ENCODE data around the gene MMRN2.
A peak's percentile ranks its signal among the peaks of the same experiment; 100 is the strongest.

The MMRN2 gene

DNA sequence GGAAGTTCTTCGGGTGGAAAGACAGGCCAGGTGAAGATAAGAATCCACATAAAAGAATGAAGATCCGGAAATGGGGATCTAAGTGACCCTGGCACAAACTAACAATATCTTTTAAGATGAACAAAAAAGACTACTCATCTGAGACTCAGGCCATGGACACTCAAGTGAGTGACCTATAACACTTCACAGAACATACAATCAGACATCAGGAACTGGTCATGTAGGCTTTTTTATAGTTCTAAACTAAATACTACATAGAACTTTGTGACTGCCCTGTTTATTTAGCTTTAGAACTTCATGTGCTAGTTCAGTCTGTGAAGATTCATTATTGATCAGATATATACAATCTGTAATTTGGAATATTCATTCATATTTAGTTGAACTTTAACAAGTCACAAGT is 52.8 kb downstream of the MMRN2 start (continued):
- TF ChIP-seq CSRNP3 (CRISPR knock-in tag; IDR thresholded peaks at IDR 0.05): no peak
- no peak for TF ChIP-seq ZNF8 (CRISPR knock-in tag; IDR thresholded peaks at IDR 0.05)

DNA sequence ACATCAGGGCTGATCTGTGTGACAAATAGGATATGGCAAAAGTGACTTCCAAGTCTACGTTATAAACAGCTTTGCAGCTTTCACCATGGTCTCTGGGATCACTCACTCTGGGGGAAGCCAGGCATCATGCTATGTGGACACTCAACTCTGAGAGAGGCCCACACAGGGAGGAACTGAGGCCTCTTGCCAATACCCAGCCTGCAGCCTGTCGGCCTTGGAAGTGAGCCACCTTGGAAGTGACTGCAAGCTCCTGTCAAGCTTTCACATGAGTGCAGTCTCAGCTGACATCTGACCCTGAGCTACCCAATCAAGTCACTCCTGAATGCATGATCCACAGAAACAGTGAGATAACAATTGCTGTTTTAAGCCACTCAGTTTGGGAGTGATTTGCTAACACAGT is 56.5 kb downstream of the MMRN2 start:
- no peak for ATAC-seq
- TF ChIP-seq BACH2 (CRISPR knock-in tag; IDR thresholded peaks at IDR 0.05; ENCODE audit: borderline replicate concordance) (no peak), CSDC2 (CRISPR knock-in tag; IDR thresholded peaks at IDR 0.05) (no peak), ZC3H10 (CRISPR knock-in tag; IDR thresholded peaks at IDR 0.05) (no peak), ARNTL (CRISPR knock-in tag; IDR thresholded peaks at IDR 0.05; ENCODE audit: borderline replicate concordance, low read depth) (no peak), ESRRG (CRISPR knock-in tag; IDR thresholded peaks at IDR 0.05) (no peak), ISL1 (CRISPR knock-in tag; IDR thresholded peaks at IDR 0.05) (no peak), PPARA (CRISPR knock-in tag; IDR thresholded peaks at IDR 0.05; ENCODE audit: borderline replicate concordance) (no peak), ZNF8 (CRISPR knock-in tag; IDR thresholded peaks at IDR 0.05) (no peak)
- TF ChIP-seq, protein P1, sequence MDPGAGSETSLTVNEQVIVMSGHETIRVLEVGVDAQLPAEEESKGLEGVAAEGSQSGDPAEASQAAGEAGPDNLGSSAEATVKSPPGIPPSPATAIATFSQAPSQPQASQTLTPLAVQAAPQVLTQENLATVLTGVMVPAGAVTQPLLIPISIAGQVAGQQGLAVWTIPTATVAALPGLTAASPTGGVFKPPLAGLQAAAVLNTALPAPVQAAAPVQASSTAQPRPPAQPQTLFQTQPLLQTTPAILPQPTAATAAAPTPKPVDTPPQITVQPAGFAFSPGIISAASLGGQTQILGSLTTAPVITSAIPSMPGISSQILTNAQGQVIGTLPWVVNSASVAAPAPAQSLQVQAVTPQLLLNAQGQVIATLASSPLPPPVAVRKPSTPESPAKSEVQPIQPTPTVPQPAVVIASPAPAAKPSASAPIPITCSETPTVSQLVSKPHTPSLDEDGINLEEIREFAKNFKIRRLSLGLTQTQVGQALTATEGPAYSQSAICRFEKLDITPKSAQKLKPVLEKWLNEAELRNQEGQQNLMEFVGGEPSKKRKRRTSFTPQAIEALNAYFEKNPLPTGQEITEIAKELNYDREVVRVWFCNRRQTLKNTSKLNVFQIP (CRISPR knock-in tag; IDR thresholded peaks at IDR 0.05; ENCODE audit: borderline replicate concordance, low read depth): no peak

GRCh38 chr10:86899670-86900276 is 57.6 kb downstream of the MMRN2 start:
- ATAC-seq: peak; percentile 94
- TF ChIP-seq ESRRG (CRISPR knock-in tag; IDR thresholded peaks at IDR 0.05) (no peak), GLIS3 (CRISPR knock-in tag; IDR thresholded peaks at IDR 0.05) (no peak), SNAI2 (CRISPR knock-in tag; IDR thresholded peaks at IDR 0.05) (no peak), ZFP30 (CRISPR knock-in tag; IDR thresholded peaks at IDR 0.05) (no peak), PATZ1 (CRISPR knock-in tag; IDR thresholded peaks at IDR 0.05; ENCODE audit: borderline replicate concordance) (no peak), ZFP3 (CRISPR knock-in tag; IDR thresholded peaks at IDR 0.05) (no peak), RARB (CRISPR knock-in tag; IDR thresholded peaks at IDR 0.05) (no peak), TOX (CRISPR knock-in tag; IDR thresholded peaks at IDR 0.05; ENCODE audit: borderline replicate concordance) (no peak), ZNF70 (CRISPR knock-in tag; IDR thresholded peaks at IDR 0.05) (no peak), ZNF565 (CRISPR knock-in tag; conservative IDR thresholded peaks at IDR 0.05; ENCODE audit: low read depth) (no peak), TCF4 (CRISPR knock-in tag; IDR thresholded peaks at IDR 0.05; ENCODE audit: borderline replicate concordance) (no peak), CSRNP3 (CRISPR knock-in tag; IDR thresholded peaks at IDR 0.05) (no peak), PPARA (CRISPR knock-in tag; IDR thresholded peaks at IDR 0.05; ENCODE audit: borderline replicate concordance) (no peak), OSR1 (CRISPR knock-in tag; IDR thresholded peaks at IDR 0.05) (no peak), ZC3H10 (CRISPR knock-in tag; IDR thresholded peaks at IDR 0.05) (no peak), BACH2 (CRISPR knock-in tag; IDR thresholded peaks at IDR 0.05; ENCODE audit: borderline replicate concordance) (no peak), CSDC2 (CRISPR knock-in tag; IDR thresholded peaks at IDR 0.05) (no peak)
- TF ChIP-seq, protein P2, sequence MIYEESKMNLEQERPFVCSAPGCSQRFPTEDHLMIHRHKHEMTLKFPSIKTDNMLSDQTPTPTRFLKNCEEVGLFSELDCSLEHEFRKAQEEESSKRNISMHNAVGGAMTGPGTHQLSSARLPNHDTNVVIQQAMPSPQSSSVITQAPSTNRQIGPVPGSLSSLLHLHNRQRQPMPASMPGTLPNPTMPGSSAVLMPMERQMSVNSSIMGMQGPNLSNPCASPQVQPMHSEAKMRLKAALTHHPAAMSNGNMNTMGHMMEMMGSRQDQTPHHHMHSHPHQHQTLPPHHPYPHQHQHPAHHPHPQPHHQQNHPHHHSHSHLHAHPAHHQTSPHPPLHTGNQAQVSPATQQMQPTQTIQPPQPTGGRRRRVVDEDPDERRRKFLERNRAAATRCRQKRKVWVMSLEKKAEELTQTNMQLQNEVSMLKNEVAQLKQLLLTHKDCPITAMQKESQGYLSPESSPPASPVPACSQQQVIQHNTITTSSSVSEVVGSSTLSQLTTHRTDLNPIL (CRISPR knock-in tag; IDR thresholded peaks at IDR 0.05; ENCODE audit: low read depth): no peak
- TF ChIP-seq, protein P1 (CRISPR knock-in tag; IDR thresholded peaks at IDR 0.05; ENCODE audit: borderline replicate concordance, low read depth): no peak

All from SK-N-SH treated with all-trans-retinoic acid at 6 μM for 48 hours (cell line).